HFFc6 (cell line): ENCODE measurements around the gene NYNRIN. TPM values are rescaled to one million over a fixed set of nuclear protein-coding genes. Genes with fewer than 3 reads are reported as not detected.

ENCODE experiments used
- DNase-seq: peaks from one replicate; pipeline ENCODE4 v3.0.0-alpha.2; 2018
- H3K27ac Mint-ChIP-seq: 2 replicates; pipeline ENCODE4 v1.8.0; 2020; ENCODE audit warnings: mild to moderate bottlenecking, mixed read lengths
- H3K27me3 Mint-ChIP-seq: 2 replicates; pipeline ENCODE4 v1.8.0; 2021; ENCODE audit warnings: mild to moderate bottlenecking, moderate library complexity, mixed read lengths; ENCODE audit not compliant: insufficient read depth
- H3K36me3 Mint-ChIP-seq: 2 replicates; pipeline ENCODE4 v1.8.0; 2021; ENCODE audit warnings: low read depth, mixed read lengths
- H3K4me1 Mint-ChIP-seq: 2 replicates; pipeline ENCODE4 v1.8.0; 2020; ENCODE audit warnings: low read depth, mixed read lengths
- H3K4me3 Mint-ChIP-seq: 2 replicates; pipeline ENCODE4 v1.8.0; 2020; ENCODE audit warnings: mild to moderate bottlenecking, moderate library complexity, mixed read lengths
- H3K9me3 Mint-ChIP-seq: 2 replicates; pipeline ENCODE4 v1.8.0; 2020; ENCODE audit warnings: mild to moderate bottlenecking, mixed read lengths
- CTCF ChIP-seq: fragments of 200-600 bp; sonication (generic); IDR thresholded peaks from 2 replicates; pipeline ENCODE4 v1.5.0; 2021; ENCODE audit warnings: antibody characterized with exemption, mild to moderate bottlenecking
- total RNA-seq, 6 experiments: library from RNA; stranded (reverse); fragmentation: NEBNext Ultra II Directional; extraction: Animal tissue kit (Norgen Biotek cat#: 25700); gene quantifications; 2 replicates in 1 of 6; 3 replicates in 5 of 6; pipeline ENCODE4 v1.2.3, GENCODE V29; 2021

The NYNRIN gene
- total RNA-seq, 6 experiments from 2014 or later: 3.9 to 6.3 (median 4.1) TPM

GRCh38 chr14:24404814-24405213 lies 6.0 kb downstream of the NYNRIN start:
- peaks cover 10% of the 10 kb centered on the region for H3K27me3 Mint-ChIP-seq
- no peak for DNase-seq
- no peak overlapping the region for H3K27ac Mint-ChIP-seq
- no peak for TF ChIP-seq CTCF
- no peaks in the 10 kb centered on the region for H3K9me3 Mint-ChIP-seq
- no peaks in the 10 kb centered on the region for H3K36me3 Mint-ChIP-seq
- no peak overlapping the region for H3K4me3 Mint-ChIP-seq
- peaks cover 22% of the 10 kb centered on the region for H3K4me1 Mint-ChIP-seq

- no peak for DNase-seq
- Mint-ChIP-seq H3K9me3 (no peaks in the 10 kb centered on the region), H3K27ac (no peak overlapping the region), H3K36me3 (no peaks in the 10 kb centered on the region), H3K4me3 (no peak overlapping the region), H3K4me1 (peaks cover 22% of the 10 kb centered on the region), H3K27me3 (peaks cover 12% of the 10 kb centered on the region)
- no peak for TF ChIP-seq CTCF
Observed at GRCh38 chr14:24406416-24406815, 7.6 kb downstream of the NYNRIN start.

GRCh38 chr14:24407608-24408325 lies 9.0 kb downstream of the NYNRIN start:
- H3K4me3 Mint-ChIP-seq: no peak overlapping the region
- DNase-seq: no peak
- TF ChIP-seq CTCF: no peak
- H3K9me3 Mint-ChIP-seq: no peaks in the 10 kb centered on the region
- peaks cover 12% of the 10 kb centered on the region for H3K27me3 Mint-ChIP-seq
- H3K36me3 Mint-ChIP-seq: no peaks in the 10 kb centered on the region
- H3K4me1 Mint-ChIP-seq: peaks cover 20% of the 10 kb centered on the region
- H3K27ac Mint-ChIP-seq: no peak overlapping the region

GRCh38 chr14:24408764-24409163 lies 10.0 kb downstream of the NYNRIN start:
- peaks cover 10% of the 10 kb centered on the region for H3K4me1 Mint-ChIP-seq
- H3K27me3 Mint-ChIP-seq: peaks cover 12% of the 10 kb centered on the region
- TF ChIP-seq CTCF: no peak

GRCh38 chr14:24409192-24409591 lies 10.4 kb downstream of the NYNRIN start:
- DNase-seq: no peak
- Mint-ChIP-seq H3K27ac (no peak overlapping the region), H3K27me3 (peaks cover 12% of the 10 kb centered on the region), H3K4me1 (peaks cover 6% of the 10 kb centered on the region), H3K36me3 (no peaks in the 10 kb centered on the region), H3K9me3 (no peaks in the 10 kb centered on the region), H3K4me3 (no peak overlapping the region)
- TF ChIP-seq CTCF: no peak

More at GRCh38 chr14:24408764-24409163, 10.0 kb downstream of the NYNRIN start:
- H3K4me3 Mint-ChIP-seq: no peak overlapping the region
- H3K36me3 Mint-ChIP-seq: no peaks in the 10 kb centered on the region
- DNase-seq: no peak
- H3K9me3 Mint-ChIP-seq: no peaks in the 10 kb centered on the region
- no peak overlapping the region for H3K27ac Mint-ChIP-seq
